PFSK-1 (cell line): Measurements from ENCODE around the gene SPIRE1.

ENCODE experiments used
- FOXP2 ChIP-seq: optimal IDR thresholded peaks from 2 replicates; pipeline ENCODE3; 2011; ENCODE audit warnings: borderline replicate concordance, control low read depth, inconsistent platforms; ENCODE audit not compliant: insufficient read depth; ENCODE audit errors: extremely low read length, extremely low read depth
- POLR2AphosphoS5 ChIP-seq: IDR thresholded peaks from 2 replicates; pipeline ENCODE4 v1.6.1; 2012; ENCODE audit warnings: low read depth, mild to moderate bottlenecking, control low read depth, low read length, moderate library complexity
- REST ChIP-seq, 2 experiments: IDR thresholded peaks; 2 replicates each; pipeline versions ENCODE4 v1.6.1 to v1.8.0; 2011 to 2012; ENCODE audit warnings: low read depth in 2 of 2, low read length in 2 of 2, control low read depth in 1 of 2, inconsistent platforms in 1 of 2, mild to moderate bottlenecking in 1 of 2, moderate library complexity in 1 of 2; ENCODE audit not compliant: insufficient read depth in 1 of 2
- SIN3A ChIP-seq: IDR thresholded peaks from 2 replicates; pipeline ENCODE4 v1.6.1; 2012; ENCODE audit warnings: mild to moderate bottlenecking, low read length, moderate library complexity, borderline replicate concordance; ENCODE audit not compliant: insufficient read depth
- TAF1 ChIP-seq: IDR thresholded peaks from 2 replicates; pipeline ENCODE4 v1.6.1; 2012; ENCODE audit warnings: low read length, control low read depth, borderline replicate concordance; ENCODE audit not compliant: insufficient read depth

SPIRE1 gene

GRCh38 chr18:12468445-12468844 lies 189.5 kb downstream of the SPIRE1 start:
- TF ChIP-seq REST (IDR thresholded peaks at IDR 0.05; ENCODE audit: insufficient read depth in 1 of 2, low read depth in 2 of 2, low read length in 2 of 2) (no peak), FOXP2 (no peak), SIN3A (no peak), POLR2AphosphoS5 (no peak), TAF1 (no peak)

GRCh38 chr18:12464731-12465130 lies 193.2 kb downstream of the SPIRE1 start:
- no peak for TF ChIP-seq REST (IDR thresholded peaks at IDR 0.05; ENCODE audit: insufficient read depth in 1 of 2, low read depth in 2 of 2, low read length in 2 of 2)
- TF ChIP-seq TAF1 = no peak
- TF ChIP-seq SIN3A = no peak
- no peak for TF ChIP-seq POLR2AphosphoS5
- no peak for TF ChIP-seq FOXP2

- TF ChIP-seq TAF1 (no peak), SIN3A (no peak), REST (IDR thresholded peaks at IDR 0.05; ENCODE audit: insufficient read depth in 1 of 2, low read depth in 2 of 2, low read length in 2 of 2) (no peak), FOXP2 (no peak), POLR2AphosphoS5 (no peak)
These were observed 194.7 kb downstream of the SPIRE1 start for GRCh38 chr18:12463191-12463590.

GRCh38 chr18:12462242-12462641 lies 195.7 kb downstream of the SPIRE1 start:
- TF ChIP-seq POLR2AphosphoS5 (no peak), REST (IDR thresholded peaks at IDR 0.05; ENCODE audit: insufficient read depth in 1 of 2, low read depth in 2 of 2, low read length in 2 of 2) (no peak), SIN3A (no peak), TAF1 (no peak), FOXP2 (no peak)

GRCh38 chr18:12461326-12461725 lies 196.6 kb downstream of the SPIRE1 start:
- no peak for TF ChIP-seq TAF1
- no peak for TF ChIP-seq REST (IDR thresholded peaks at IDR 0.05; ENCODE audit: insufficient read depth in 1 of 2, low read depth in 2 of 2, low read length in 2 of 2)
- TF ChIP-seq SIN3A = no peak
